ENCODE measurements around the gene HSDL2. TPM values are rescaled to one million over a fixed set of nuclear protein-coding genes. Genes with fewer than 3 reads are reported as not detected.

HSDL2 gene
- polyA plus RNA-seq, 12 donors = 47.0 to 87.5 (median 77.1) TPM; not detected in 1

DNA sequence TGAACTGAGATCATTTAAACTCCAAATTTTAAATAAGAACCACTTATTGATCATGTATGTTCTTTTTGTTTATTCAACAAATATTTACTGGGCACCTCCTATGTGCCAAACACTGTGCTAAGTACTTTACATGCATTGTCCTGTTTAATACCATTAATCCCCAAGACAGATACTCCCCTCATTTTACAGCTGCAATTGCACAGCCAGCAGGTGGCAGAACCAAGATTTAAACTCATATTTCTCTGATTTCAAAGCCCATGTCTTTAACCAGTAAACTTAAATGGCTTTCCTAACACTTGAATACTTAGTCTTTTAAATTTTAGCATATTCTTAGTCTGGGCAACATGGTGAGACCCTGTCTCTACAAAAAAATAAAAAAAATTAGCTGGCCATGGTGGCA is 63.3 kb downstream of the HSDL2 start:
- no peak for DNase-seq

DNA sequence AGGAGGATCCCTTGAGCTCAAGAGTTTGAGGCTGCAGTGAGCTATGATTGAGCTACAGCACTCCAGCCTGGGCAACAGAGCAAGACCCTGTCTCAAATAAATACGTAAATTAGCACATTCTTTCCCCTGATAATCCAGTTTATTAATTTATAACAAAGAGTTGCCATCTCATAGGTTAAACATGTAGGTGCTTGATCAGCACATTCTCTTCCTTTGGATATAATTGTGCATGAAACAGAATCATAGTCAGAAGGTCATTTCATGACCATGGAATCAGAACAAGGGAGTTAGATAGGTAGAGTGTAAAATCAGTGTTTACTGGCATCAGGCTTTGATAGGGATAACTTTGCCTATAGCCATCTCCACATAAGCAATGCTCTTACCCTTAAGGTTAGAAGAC is 63.7 kb downstream of the HSDL2 start:
- DNase-seq = no peak

DNA sequence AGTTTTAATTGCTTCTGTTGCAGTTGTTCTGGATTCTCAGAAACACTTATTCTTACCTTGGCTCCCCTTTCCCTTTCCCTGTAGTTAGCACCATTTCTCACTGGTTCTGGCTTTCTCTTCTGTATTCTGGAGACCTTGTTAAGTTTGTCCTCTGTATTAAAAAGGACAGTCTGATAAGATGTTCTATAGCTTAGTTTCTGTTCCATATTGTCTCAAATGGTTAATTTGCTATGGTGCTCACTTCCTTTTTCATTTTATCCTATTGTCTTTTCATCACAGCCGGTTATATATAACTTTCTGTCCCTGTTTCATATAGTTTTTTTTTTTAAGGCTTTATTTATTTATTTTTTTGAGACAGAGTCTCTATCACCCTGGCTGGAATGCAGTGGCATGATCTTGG is 65.3 kb downstream of the HSDL2 start:
- DNase-seq = no peak

DNA sequence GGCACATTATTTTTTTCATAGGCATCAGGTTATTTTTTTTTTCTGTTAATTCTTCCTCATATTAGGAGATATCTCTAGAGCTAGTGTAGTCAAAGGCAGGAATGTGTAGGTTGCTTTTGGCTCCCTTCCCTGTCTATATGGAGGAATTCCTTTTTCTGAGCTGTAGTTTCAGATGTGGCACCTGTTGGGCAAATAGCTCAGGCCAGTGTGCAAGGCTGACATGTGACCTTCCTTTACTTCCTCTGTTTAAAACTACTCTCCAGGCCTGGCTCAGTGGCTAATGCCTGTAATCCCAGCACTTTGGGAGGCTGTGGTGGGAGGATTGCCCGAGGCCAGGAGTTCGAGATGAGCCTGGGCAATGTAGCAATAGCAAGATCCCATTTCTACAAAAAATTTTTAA is 66.2 kb downstream of the HSDL2 start:
- DNase-seq = no peak

DNA sequence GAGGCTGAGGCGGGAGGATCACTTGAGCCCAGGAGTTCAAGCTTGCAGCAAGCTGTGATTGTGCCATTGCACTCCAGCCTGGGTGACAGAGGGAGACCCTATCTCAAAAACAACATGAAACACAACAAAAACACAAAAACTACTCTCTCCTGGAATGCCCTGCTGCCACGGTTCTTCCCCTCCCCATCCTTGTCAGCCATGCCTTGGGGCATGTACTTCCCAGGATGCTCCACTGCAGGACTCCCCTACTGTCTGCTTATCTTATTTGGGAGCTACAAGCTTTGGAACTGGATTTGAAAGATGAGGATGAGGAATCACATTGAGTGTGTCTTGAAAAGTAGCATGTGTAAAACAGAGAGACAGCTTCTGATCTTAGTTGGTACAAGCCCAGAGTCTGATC is 66.6 kb downstream of the HSDL2 start:
- no peak for DNase-seq

DNA sequence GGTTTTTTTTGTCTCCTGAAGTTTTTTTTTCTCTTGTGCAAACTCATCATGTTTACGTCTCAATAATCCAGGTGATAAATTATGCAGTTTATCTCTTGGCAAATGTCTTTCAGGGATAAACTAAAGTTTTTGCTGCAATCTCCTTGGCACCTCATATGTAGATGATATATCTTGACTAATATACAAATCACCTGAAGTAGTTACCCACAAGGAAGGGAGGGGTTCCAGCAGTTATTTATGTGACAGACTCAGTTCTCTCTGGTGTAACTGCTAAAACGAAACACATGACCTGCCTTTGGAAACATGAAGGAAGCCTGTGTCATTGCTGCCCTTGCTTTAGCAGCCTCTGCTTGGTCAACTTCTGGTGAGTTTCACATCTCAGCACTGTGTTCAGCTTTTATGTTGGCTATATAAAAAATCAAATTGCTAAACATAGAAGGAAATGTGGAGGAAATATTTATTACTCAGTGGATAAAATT is 67.4 kb downstream of the HSDL2 start:
- no peak for DNase-seq

DNA sequence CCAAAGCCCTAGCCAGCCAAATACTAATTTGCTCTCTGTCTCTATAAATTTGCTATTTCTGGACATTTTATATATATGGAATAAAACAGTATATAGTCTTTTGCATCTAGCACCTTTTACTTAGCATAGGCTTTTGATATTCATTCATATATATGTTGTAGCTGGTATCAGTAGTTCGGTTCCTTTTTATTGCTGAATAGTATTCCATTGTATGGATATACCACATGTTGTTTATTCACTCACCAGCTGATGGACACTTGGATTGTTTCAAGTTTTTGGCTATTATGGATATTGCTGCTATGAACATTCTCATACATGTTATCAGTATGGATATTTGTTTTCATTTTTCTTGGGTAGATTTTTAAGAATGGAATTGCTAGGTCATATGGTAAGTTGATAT is 82.9 kb downstream of the HSDL2 start:
- DNase-seq = no peak

DNA sequence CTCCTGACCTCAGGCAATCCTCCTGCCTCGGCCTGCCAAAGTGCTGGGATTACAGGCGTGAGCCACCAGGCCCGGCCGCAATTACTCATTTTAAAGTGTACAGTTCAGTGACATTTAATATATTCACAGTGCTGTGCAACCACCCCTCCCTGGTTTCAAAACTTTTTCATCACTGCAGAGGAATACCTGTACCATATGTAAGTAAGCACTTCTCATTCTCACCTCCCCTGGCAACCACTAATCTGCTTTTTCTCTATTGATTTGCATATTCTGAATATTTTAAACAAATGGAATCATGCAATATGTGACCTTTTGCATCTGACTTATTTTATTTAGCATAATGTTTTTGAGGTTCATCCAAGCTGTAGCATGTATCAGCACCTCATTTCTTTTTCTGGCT is 85.4 kb downstream of the HSDL2 start:
- DNase-seq = no peak

DNA sequence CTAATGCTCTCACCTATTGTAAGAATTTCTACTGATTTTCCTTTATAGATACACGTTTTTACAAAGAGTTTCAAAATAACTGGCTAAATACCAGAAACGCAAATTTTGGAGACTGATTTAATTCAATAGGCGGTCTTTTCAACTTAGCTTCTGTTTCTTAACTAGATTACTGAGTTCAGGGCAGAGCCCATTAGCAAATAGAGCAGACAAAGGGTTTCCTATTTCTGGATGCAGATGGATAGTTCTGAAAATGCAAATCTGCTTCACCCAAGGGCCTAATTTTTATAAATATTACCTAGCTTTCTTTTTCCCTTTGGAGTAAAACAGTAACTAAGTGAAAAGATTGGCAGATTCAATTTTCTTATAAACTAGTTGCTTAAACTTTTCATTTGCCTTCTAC is 93.1 kb downstream of the HSDL2 start:
- no peak for DNase-seq

DNA sequence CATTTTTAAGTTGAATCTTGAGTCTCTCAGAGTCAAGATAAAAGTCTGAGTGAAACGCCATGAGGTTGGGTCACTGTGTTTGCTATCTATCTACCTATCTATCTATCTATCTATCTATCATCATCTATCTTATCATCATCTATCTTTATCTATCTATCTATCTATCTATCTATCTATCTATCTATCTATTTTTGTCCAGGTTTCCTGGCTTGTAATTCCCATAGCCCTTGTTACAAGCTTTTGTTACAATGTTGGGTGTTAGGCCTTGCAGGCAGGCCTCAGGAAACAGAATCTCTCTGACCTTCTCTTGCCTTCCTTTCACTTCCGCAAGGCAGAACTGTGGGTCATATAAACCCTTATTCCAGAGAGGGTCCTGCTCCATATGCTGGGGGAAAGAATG is 94.1 kb downstream of the HSDL2 start:
- DNase-seq = no peak

DNA sequence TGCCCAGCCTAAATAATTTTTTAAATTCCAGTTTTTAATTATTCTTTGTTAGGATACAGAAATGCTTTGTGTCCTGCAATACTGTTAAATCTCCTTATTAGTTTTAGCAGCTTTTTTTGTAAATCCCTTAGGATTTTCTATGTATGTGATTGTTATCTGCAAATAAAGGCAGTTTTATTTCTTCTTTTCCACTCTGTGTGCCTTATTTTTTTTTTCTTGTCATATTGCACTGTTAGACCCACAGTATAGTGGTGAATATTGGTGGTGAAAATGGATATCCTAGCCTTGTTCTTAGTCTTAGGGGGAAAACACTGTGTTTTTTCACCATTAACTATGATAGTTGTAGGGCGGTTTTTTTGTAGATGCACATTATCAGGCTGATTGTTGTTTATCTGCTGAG is 95.4 kb downstream of the HSDL2 start:
- no peak for DNase-seq

DNA sequence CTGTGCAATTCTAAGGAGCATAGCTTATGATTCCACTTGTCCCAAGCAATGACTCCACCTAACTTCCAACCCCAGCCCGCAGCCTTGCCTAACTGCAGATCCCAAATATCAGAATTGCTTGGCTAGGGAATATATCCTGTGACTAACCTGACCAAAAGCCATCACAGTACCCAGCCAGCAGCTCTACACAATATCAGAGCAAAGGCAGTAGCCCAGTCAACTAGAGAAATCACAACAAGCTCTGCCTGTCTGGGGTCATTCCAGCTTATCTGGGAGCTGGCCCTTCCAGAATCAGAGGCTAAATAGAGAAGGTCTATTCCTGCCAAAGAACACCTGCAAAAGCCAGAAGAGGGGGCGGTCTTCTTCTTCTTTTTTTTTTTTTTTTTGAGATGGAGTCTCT is 97.4 kb downstream of the HSDL2 start:
- no peak for DNase-seq

DNA sequence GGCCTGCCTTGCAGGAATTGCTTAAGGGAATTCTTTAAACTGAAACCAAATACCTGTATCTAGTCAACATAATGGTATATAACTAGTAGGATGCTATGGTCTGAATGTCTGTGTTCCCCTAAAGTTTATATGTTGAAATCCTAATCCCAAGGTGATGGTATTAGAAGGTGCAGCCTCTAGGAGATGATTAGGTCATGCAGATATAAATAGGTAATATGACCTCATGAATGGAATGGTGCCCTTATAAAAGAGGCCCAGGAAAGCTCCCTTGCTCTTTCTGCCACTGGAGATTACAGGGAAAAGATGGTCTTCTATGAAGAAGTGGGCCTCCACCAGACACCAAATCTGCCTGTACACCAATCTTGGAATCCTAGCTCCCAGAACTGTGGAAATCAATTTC is 99.3 kb downstream of the HSDL2 start:
- DNase-seq = no peak

DNA sequence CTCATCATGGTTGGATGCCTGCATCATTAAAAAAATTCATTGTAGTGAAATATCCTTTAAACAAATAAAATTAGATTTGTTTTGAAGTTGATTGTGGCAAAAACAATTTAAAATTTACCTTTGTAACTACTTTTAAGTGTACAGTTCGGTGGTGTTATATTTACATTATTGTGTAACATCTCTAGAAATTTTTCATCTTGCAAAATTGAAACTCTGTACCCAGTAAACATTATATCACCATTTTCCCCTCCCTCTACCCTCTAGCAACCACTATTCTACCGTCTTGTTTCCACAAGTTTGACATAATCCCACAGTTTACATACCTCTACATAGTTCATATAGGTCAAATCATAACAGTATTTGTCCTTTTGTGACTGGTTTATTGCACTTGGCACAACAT is 104.7 kb downstream of the HSDL2 start:
- DNase-seq = no peak

DNA sequence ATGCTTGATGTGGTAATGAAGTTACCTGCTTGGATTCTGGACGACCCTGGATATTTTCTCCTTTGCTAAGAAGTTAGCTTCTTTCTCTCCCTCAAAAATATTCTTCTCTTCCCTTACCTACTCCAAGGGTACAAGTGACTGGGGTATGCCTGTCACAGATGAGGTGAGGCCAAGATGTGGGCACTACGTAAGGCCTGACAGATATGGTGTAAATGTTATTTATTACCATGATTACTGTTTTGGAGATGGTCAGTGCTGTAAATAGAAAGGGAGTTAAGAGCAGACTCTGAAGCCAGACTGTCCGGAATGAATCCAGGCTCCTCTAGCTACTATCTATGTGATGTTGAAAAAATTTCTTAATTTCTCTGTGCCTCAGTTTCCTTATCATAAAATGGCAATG is 105.7 kb downstream of the HSDL2 start:
- no peak for DNase-seq

DNA sequence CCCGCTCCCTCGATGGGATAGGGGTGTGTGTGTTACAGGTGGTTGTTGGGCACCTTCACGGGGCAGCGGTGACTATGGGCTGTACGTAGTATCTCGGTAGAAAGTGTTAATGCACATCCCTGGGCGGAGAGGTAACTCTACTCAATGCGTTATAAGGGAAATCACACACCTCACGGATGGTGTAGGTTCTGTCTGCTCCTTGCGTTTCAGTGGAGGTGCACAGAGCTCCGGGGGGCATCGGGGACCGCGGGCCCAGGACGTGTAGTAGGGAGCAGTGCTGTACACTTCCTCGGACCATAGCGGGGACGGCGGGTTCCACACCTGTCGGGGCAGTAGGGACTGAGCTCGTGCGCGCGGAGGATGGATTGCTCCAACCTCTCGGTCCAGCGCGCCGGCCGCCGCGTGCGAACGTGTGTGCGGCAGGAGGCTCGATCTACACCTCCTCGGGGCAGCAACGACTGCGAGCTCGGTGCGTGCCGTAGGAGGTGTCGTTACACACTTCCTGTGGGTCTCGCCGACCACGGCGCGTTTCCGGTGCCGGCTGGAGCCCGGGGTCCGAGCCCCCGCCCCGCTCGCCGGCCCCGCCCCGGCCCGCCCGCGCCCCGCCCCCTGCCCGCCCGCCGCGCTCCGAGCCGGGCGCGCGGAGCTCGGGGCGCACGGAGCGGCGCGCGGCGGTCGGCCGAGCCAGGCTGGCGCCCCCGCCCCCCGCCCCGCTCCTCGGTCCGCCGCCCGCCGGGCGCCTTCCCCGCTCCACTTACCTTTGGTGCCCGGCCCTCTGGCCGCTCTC is 106.5 kb downstream of the HSDL2 start, which contains the start of gene KIAA1958:
TSS of gene KIAA1958 (plus strand) at position 607 of the 787 bp plus-strand sequence. CDS start 87,254 bp downstream, outside the sequence.
- DNase-seq = peak; percentile 76

DNA sequence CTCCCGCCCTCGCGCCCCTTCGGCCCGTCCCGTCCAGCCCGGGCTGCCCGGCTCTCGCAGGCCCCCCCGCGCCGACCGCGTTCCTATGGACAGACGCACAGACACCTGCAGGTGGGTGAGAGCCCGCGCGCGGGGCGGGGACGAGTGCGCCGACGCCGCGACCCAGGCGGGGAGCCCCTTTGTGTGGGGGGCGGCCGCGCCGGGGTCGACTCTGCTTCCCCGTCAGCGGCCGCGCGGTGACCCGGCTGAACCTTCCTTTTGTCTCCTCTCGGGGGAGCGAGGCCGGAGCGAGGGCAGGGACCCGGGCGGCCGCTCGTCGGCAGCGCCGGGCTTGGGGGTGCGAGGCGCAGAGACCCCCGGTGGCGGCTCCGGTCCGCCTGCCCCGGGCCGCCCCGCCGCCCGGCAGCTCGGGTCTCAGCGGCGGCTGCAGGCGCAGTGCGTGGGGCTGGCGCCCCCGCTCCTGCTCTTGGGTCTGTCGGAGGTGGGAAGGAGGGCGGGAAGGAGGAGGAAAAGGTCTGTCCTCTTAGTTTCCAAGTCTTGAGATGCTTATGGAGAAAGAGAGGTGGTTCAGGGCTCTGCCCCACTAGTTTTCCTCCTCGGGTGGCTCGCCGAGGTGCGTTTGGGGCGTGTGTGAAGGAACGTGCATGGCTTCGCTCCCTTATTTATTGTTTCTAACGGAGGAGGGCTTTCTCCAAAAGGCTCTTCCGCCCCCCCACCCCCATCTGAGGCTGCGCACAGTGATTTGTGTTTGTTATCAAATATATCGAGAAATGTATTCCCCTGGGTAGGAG is 107.3 kb downstream of the HSDL2 start:
- peak; percentile 45 for DNase-seq

DNA sequence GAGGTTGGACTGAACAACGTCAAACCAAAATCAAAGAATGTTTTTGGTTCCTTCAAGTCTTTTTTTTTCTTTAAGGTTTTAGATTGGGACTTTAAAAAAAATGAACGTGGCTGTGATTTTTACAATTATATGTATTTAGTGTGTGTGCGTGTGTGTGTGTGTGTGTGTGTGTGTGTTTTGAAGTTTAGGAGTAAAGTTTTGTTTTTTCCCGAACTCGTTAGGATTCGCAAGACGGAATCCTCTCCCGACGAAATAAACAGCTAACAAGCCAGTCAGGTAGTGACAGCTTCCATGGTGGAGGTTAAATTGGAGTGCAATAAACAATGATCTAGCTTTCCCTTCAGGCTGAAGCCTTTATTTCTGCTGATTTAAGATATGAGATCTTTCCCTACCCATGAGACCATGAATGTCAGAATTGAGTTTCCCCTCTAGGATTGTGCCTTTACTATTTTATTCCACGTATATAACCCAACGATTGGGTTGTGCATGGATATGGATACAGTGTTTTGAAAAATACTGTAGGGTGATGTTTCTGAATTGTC is 108.0 kb downstream of the HSDL2 start:
- no peak for DNase-seq

DNA sequence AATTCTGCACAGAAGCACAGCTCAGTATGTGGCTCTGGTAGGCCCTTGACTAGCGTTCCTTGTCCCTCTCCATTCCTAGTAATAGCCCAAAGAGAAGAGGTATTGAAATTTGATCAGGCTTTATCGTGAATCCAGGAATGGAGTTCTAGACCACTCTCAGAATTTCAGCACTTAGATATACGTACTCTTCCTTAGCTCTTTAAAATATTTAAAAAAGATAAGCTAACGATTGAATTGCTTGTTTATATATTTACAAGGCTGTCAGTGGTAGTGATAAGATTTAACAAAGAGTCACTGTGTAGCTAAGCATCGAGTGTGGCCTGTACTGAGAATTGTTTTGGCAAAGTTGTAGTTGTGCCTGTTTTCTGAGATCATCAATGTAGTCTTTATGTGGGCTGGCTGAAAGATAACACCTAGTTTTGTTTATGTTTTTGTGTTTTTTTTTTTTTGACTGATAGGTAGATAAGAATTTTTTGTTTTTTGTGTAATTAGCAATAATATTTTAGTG is 109.2 kb downstream of the HSDL2 start:
- no peak for DNase-seq

DNA sequence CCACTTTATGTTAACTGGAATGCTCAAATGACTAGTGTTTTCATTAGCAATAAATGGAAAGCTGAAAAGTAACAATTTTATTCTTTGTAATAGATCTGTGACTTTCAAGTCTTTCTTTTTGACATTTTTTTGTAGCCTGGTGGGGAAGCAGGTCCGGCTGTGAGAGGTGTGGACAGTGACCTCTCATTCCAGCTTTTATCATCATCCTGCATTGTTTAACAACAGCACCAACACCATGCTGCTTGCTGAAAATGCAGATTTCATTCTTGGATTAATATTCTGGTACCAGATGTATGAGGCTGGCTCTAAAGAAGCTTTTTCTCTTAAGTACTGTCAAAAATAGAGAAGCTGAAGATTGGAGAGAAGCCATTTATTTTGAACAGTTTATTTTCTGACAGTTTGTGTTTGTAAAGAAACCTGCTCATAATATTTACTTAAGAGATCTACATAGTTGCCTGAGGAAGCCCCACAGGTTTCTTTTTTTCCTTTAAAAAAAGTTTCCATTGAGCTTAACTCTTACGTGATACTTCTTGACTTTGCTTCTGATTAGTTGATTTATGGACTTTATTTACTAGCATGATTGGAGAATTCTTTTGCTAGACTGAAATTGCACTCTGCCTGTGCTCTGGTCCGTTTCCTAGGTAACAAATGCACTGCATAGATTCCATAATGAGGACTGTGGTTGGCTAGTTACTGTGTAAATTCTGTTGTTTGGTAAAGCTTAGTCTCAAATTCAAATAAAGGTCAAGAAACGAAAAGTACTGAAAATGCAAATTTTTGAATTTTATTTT is 110.2 kb downstream of the HSDL2 start:
- DNase-seq = no peak

DNA sequence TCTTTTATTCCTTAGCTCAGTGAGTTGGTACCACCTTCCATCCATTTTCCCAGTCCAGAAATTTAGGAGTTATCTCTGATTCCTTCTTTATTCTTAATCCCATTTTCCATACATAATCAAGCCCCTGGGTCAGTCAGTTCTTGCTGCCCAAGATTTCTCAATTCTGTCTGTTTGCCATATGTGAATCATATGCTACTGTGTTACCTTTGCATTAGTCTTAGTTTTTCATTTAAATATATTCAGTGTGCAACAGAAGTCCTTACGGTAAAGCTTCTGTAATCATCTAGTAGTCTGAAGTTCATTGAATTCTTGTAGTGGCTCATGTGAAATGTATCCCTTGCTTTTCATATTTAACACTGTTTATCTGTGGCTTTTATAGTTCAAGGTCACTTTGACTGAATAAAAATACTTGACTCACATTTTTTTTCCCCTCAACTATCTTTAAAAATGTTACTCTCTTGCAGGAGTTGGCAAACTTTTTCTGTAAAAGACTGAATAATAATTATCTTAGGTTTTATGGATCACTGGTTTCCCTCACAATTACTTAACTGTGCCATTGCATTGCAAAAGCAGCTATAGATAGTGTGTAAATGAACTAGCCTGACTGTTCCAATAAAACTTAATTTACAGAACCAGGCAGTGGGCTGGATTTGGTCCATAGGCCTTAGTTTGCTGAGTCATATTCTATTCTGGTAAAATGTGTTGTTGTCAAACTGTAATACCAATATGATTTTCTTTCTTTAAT is 113.7 kb downstream of the HSDL2 start:
- no peak for DNase-seq

Measured in muscle of arm (tissue), 12 donors.